SIG-M5 (cell line): ENCODE data around the gene GDPD5.

Experiments
- DNase-seq: peaks from one replicate; lab custom pipeline; 2025; lab: John Stamatoyannopoulos, UW

The GDPD5 gene

DNA sequence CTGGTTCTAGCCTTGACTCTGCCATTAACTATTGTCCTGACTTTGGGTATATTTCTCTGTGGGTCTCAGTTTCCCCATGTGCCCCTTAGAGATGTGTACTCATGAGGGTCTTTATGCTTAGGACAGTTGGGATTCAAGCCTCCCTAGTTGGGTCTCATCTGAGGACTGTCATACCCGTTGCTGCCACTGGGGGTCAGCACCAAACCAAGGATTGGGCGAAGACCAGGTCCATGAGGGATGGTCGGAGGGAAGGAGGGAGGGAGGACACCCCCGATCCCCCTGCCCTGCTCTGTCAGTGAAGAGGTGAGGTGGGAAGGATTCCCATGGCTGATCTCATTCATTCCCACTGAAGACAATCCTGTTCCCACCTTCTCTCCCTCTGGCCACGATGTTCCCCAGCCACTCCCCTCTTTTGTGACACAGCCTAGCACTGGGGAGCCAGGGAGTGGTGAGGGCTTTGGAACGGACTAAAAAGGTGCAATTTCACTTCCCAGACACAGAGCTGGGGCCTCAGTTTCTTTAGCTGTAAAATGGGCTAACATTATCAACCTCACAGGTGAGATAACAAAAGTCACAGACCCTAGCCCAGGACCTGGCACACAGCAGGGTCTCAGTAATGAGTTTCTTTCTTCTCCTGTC lies 80.3 kb downstream of the GDPD5 start:
- no peak for DNase-seq

DNA sequence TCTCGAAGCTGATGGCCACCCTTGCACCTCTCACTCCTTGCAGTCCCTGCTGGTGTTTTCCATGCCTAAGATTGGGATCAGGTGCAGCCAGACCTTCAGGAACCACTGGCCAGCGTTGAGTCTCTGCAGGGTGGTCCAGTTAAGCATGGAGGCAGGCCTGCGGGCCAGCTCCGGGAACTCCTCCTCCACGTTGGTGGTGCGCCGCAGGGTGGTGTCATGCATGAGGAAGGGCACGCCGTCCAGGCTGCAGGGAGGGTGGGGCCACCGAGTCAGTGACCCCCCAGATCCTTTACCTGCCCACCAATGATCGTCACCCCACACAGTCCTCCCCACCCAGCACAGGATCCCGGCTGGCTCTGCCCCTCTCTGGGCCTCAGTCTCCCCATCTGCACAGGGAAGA lies 82.7 kb downstream of the GDPD5 start:
- no peak for DNase-seq

DNA sequence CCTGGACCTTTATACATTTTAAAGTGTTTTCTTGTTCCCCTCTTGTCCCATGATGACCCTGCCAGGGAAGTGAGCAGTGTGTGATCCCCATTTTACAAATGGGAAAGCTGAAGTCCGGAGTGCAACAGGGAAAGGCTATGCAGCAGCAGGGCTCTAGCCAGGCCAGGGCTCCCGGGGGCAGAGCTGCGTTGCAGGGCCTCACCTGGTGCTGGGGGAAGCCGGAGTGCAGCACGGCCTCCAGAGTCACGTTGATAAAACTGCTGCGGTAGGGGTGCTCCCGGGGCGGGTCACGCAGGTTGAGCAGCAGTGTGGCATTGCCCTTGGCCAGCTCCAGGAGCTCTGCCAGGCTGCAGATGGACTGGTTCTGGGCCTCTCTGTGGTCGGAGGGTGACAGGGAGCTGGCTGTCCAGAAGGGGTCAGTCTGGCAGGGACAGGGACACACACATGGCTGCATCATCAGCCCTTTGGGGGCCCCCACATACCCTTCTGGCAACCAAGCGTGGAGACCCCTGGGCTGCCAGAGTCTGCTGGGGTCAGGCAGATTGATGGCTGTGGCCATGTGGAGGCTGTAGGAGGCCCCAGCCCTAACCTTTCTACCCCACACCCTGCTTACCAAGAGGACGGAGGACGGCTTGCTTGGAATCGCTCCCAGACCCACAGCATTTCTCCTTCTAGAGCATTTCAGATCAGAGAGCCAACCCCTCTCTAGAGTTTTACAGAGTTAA lies 83.4 kb downstream of the GDPD5 start:
- no peak for DNase-seq

DNA sequence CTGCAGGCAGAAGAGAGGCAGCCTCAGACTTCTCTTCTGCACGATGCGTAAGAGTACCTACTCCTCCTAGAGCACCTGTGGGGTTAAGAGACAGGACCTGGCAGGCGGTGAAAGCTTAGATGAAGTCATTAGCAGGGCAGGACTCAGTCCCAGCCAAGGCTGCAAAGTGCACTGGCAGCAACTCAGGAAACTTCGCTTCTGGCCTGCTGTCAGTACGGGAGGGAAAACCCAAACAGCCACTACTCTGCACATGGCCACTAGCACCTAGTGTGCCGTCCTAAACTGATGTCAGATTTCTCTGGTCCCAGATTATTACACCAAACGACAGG lies 84.0 kb downstream of the GDPD5 start:
- no peak for DNase-seq

DNA sequence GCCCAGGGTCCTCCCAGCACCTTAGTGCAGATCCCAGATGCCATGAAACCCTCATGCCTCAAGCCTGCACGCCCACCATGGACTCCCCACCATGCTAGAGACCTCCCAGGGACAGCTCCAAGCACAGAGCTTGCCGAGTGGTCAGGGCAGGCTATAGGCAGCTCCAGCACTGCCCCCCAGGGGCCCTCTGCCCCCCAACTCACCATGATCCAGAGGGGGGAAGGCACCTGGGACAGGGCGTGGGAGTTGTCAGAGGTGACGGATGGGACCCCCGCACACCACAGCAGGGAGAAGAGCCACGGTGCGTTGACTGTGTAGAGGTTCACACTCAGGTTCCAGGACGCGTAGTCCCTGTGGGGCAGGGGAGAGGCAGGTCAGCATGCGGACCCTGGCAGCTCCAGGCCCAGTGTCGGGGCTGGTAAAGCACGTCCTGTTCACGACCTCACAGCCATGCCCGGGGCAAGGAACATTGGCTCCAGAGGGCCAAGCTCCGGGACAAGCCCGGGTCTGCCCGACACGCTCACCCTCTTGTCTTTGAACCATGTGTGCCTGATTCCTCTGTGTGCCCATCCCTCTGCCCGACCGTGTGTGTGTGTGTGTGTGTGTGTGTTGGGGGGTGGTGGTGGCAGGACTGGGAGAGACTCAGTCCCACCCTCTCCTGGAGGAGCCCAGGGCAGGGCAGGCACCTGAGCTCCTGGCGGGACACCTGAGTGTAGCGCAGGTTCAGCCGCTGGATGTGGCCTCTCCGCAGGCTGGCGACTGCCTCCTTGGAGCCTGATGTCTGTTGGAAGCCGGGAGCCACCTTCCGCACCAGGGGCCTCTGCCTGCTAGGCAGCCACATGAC lies 84.6 kb downstream of the GDPD5 start:
- no peak for DNase-seq

DNA sequence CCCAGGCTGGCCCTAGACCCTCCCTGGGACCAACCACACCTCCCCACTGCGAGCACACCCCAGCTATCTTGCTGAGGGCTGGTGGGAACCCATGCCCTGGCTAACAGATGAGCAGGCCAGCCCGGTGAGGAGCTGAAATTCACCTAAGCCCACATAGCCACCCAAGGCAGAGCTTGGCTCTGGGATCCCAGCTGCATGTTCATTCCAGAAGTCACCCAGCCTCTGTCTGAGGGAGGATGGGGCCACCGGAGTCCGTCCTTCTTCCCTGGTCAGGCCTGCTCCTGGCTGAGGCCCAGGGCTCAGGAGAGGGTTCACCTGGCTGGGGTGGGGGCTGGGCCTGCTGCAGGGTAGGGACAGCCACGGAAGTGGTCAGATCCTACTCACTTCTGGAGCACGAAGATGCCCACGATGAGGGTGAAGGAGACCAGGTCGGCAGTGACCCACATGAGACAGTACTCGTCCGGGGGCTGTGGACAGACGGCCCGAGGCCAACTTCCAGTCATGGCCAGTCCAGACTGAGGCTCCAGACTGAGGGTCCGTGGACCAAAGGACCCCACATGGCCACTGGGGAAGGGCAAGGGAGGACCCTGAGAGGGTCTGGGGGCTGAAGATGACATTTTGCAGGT lies 86.1 kb downstream of the GDPD5 start:
- no peak for DNase-seq

DNA sequence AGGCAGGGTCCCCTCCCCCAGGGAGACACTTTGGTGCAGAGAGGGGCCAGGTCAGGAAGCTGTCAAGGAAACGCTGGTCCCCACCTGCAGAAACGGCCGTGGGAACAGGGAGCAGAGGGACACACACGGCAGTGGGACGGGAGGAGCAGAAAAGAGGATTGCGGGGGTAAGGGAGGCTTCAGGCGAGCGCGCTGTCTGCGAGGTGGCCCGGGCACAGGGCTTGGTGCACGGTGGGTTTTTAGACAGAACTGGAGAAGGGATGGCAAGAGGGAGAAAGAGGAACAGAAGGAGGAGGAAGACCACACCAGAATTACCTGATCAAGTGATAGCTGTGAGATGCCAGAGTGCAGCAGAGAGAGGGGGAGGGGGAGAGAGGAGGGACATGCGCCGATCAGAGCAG lies 86.7 kb downstream of the GDPD5 start:
- no peak for DNase-seq

DNA sequence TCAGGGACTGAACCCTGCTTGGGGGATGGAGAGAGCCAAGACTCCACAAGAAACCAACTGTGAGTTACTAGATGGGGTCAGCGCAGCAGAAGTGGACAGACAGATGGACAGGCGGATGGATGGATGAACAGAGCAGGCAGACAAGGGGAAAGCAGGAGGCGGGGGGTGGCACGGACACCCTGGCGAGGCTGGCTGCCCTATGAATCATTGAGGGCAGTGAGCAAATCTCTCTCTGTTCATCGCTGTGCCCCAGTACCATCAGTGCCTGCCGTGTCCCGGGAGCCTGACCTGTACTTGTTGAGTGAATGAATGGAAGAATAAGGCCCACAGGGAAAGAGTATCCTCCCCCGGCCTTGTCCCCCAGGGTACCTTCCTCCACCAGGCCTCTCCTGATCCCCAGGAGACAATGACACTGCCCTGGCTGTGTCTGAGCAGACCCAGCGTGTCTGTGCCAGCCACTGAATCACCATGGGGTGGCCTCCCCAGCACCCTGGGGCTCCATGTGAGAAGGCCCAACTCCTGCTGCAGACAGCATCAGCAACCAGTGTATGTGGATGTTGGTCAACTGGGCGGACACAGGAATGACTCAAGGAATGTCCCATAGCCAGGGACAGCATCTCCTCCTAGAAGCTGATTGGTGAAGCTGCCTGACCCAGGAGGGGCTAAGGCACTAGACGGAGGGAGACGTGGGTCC lies 87.6 kb downstream of the GDPD5 start:
- no peak for DNase-seq

DNA sequence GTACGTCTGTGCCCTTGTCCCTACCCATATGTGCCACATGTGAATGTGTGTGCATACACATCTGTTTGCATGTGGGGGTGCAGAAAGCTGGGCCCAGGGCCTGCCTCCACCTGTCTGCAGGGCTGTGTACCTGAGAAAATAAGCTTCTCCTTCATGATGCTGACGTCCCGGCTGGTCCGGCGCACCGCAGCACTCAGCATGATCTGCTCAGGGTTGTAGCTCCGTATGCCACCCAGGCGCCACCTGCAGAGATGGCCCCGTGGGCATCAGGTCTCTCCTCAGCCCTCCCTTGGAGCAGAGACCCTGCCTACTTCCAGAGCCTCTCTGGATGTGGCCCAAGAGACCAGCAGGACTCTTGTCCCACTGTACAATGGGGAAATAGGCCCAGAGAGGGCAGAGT lies 88.9 kb downstream of the GDPD5 start:
- DNase-seq: no peak

DNA sequence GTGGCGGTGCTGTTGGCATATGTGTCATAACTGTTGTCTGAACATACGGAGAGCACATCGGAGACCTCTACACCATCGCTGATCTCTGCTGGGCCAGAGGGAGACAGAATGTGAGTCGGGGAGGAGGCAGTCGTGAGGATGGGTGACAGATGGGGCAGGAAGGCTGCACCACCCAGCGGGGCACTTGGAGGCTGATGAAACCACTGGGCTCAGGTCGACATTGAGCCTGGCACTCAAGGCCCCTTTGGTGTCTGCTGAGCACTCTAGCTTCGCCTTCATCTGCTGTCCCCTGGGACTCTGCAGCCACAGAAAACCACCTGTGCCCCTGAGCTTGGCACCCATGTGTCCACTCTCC lies 90.2 kb downstream of the GDPD5 start:
- DNase-seq: no peak

DNA sequence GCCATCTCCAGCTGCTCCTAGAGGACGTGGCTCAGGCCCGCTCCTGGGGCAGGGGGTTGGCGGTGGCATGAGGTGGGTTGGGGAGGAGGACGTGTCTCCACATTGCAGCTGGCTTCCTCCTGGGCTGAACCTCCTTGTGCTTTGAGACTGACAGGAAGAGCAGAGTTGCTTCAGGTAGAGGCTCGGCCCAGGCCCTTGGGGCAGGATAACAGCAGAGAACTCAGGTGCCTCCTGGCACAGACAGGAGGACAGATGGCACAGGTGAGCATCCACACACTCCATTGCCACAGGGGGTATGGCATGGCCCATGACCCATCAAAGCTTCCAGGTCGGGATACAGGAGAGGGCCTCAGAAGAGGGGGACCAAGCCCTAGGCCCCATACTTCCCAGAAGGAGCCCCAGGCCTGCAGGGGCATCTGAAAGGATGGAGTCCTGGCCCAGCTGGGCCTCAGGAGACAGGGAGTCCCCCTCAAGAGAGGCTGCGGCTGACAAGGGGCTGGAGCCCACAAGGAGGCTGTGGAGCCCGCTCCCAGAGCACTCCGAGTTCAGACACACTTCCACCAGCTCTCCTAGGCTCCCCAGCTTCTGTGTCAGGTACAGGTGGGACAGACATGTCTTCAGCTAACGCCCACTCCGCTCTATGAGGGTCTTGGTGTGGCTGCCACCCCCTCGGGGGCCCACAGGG lies 90.7 kb downstream of the GDPD5 start:
- DNase-seq: no peak

DNA sequence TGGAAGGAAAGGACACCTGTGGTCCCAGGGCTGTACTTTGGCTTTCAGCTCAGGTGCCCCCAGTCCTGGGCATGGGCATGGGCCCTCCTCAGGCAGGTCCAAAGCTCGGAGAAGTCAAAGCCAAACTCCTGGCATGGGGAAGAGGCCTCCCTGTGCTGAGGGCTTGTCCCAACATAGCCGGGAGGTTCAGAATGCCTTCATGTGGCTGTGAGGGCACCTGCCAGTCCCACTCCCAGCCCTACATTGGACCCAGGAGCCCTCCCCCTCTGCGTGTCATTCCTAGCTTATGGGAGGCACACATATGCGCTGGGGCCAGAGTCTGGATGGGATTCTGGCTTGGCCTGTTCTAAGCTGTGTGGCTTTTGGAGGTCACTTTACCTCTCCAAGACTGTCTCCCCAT lies 91.7 kb downstream of the GDPD5 start:
- DNase-seq: no peak

DNA sequence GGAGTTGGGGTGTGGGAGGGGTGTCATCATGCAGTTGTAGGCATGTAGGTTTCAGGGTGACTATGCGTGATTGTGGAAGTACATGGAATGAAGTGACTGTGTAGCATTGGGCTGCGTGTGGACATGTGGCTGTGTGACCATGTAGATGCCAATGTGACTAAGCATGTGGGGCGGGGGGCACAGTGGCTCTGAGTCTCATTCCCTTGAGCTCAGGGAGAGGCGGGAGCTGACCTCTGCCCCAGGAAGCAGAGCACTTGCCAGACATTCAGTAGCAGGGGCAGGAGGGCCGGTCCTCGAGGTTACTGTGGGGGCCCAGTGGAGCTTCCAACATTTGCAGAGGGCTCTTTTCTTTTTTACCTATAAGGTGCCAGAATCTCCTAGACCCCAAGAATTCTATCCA lies 92.3 kb downstream of the GDPD5 start:
- DNase-seq: no peak

DNA sequence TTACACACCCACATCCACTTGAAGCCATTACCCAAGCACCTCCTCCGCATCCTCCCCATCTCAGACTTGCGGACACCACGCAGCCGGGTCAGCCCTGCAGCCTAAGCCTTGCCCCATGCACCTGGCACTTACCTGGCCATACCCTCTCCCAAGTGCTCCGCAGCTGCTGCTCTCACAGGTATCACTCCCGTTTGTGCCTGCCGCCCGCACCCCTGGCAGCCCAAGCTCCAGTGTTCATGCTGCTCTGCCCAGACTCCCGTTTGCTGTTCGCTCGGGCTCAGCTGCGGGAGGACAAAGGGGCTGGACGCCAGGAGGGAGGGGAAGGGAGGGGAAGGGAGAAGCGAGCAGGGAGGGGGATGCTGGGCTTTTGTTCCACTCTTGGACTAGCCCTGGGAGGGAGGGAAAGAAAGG lies 92.8 kb downstream of the GDPD5 start, which contains the start of gene KLHL35:
Gene KLHL35, minus strand, starts transcription at position 293 of the 411 bp plus-strand sequence. CDS start 2,574 bp downstream, outside the sequence.
- no peak for DNase-seq

DNA sequence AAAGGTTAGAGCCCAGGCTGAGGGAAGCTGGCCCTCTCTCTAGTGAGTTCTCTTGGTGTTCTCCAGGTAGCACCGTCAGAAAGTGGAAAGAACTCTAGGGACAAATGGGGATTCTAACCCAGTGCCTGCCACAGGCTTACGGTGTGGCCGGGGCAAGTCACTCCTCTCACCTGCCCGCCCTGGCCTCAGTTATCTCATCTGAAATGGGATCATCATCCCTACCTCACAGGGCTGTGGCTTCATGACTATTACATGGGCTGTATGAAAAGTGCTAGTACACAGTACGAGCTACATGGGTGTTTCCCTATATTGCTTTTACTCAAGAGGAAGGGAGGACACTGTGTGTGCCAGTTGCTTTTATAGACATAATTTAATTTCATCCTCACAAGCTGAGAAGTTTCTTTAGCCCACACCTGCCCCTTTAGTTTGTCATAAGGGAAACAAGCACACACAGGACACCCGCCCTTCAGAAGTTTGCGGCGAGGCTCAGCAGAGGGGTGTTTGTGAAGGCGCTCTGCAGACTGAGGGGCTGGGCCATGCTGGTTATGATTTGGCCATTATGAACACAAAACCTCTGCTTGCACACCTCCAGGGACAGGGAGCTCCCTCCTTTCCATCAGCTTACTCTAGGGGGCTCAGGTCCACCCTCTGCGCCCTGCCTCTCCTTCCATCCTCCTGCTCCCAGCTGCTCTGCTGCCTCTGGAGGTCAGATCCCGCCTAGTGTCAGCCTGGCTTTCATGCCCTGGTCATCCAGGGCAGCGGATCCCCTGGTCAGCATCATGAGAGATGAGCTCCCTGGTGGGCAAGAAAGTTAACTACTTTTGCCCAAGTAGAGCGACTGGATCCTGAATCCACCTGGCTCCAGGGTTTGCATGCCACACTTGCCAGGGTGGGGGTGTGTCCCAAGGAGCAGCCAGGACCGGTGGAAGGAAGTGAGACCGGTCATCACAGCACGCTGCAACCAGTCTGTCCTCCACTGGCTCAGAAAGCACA lies 93.9 kb downstream of the GDPD5 start:
- no peak for DNase-seq

DNA sequence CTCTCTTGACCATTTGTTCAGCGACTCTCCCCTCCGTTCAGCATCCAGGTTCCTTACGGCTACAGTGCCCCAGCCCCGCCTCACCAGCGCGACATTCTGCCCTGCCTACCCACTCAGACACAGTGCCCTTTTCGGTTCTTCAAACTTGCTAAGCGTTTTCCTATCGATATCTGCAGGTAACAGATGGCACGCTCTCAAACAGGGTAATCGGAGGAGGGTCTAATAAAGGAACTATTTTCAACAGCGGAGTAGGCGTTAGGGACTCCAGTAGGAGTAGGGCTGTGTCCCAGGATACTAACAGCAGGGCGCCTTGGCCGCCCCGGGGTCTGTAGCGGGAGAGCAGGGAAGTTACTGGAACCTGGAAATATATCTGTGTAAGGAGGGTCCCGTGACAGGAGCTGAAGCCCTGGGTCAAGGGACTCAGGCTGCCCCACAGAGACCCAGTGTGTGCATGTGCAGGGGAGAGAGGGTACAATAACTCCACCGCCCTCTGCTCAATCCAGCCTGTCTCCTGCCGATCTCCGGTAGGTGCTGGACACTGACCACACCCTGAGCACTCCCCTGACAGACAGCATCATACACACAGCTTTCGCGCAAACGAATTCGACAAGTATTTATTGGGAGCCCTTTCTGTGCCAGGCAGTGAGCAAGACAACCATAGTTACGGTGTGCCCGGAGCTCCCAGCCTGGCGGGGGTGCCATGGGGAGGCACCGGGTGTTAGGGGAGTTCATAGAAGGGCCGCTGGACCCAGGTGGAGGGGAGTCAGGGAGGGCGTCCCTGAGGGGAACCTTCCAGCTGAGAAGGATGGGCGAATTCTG lies 94.8 kb downstream of the GDPD5 start:
- DNase-seq: no peak

DNA sequence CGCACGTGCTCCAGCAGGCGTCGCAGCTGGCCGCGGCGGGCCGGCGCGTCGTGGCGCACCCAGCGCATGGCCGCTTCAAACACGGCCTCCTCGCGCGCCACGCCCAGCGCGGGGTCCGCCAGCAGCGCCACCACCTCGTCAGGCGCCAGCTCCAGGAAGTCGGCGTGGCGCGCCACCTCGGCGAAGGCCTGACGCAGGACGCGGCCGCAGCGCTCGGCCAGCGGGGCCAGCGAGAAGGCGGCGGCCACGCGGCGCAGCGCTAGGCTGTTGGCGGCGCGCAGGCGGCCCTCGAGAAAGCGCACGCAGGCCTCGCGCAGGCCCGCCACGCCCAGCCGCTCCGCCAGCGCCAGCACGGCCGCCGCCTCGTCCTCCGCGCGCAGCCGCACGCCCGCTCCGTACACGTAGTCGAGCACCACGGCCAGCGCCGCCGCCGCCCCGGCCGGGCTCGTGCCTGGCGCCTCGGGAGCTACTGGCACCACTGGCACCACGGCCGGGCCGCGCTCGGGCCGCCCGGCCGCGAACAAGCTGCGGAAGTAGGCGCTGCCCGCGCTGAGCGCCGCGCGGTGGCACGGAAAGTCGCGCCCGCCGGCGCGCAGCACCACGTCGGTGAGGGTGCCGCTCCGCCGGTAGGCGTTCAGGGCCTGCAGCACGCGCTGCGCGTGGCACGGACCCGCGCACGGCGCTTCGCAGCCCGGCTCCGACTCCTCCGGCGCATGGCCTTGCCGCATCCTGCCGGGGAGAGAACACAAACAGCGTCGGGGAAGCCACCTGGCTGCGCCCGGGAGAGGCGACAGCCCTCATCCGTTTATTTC lies 95.6 kb downstream of the GDPD5 start:
- DNase-seq: no peak

DNA sequence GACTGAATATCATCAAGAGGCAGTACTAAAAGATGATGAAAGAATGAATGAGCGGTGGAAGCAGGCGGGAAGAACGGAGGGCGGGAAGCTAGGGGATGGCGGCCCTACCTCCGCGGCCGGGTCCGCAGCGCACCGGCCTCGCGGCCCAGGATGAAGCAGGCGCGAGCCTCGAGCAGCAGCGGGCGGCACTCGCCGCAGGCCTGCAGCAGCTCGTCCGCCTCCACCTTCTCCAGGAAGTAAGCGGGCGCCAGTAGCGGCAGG lies 96.2 kb downstream of the GDPD5 start:
- DNase-seq: no peak
